ENCODE measurements around the gene PLEKHJ1.

Gene PLEKHJ1

DNA sequence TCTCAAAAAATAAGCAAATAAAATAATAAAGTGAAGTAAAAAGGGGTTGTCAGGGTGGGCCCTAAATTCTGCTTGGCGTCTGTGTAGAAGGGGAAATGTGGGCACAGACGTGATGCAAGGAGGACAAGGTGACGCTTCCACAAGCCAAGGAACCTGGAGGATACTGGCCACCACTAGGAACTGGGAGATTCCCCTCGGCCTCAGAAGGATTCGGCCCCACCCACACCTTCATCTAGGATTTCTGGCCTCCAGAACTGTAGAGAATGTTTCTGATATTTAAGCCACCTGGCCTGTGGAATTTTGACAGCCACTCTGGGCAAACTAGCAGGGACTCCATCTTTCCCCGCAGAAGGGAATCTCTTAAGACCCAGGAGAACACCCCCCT is 1.1 kb downstream of the PLEKHJ1 start:
- no peak for DNase-seq

DNA sequence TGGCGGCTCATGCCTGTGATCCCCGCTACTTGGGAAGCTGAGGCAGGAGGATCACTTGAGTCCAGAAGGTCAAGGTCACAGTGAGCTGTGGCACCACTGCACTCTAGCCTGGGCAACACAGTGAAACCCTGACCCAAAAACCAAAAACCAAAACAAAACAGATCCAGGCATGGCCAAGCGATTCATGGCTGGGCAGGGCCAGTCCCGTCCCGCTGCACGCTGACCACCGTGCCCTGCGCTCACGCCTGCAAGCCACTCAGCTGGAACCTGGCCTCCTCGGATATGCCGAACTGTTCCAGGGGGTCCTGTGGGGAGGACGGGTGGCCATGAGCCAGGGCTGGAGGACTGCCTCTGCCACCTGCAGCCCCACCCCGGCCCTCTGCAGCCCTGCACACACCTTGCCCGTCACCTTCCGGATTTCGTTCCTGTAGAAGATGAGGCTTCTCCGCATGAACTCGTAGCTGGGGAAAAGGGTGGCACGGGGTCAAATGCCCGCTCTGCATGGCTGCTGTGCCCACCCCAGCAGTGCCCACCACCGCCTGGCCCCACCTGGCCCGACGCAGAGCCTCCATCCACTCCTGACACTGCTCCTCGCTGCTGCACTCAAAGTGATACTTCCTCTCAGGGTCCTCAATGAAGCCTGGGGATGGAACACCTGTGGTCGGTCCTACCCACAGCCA is 2.4 kb downstream of the PLEKHJ1 start:
- DNase-seq = no peak

DNA sequence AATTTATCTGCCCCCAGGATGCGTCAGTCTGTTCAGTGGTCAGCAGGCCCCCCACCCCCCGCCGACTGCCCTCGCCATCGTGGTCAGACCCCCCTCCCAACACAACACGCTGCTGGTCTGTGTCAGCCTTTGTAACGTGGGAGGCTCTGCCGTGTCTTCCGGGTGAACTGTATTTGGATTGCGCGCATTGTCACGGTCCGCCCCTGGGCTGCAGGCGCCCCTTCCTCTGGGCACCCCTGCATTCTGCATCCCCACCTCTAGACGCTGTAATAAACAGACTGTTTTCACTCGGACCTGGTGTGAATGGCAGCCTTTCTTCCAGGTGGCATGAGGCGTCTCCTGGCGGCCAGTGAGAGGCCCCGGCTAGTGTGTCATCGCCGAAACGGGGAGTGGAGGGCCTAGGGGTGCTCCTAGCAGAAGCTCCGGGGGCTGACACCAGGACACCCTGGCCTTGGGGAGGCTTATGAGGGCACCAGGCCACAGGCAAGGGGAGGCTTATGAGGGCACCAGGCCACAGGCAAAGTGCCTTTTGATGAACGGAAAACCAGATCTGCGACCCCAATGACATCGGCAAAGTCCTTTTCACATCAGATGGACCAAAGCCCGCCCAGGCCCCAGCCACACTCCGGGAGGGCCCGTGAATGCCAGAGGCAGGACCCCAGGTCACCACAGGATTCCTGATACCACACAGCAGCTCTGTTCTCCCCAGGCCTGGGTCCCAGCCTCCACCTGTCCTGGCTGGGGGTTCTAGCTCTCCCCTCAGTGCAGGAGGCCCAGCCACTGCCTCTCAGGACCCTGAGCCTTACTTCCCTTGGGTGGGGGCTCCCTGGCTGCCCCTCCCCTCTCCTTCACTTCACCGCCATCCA is 3.6 kb downstream of the PLEKHJ1 start:
- DNase-seq = no peak

DNA sequence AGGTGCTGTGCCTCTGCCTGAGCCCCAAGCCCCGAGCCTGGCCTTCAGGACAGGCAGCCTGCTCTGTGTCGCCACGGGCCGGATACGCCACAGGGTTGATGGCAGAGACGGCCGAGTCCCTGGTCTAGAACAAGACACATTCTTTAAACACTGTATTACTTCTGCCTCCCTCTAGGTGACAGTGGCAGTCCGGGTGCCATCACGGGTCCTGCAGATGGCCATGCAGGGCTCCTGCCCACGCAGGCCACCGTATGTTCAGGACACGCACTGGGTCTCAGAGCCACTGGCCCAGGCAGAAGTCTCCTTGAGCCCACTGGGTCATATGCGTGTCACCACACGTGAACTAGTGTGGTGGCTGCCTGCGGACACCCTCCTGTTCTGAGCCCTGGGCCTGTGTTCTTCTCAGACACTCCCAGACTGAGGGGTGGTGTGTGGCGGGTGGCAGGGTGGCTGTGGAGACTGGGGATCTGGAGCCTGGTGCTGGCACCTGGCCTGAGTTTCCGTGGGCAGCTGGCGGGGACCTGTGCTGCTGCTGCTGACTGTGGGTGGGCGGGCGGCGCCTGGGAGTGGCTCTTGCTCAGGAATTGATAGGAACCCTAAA is 4.4 kb downstream of the PLEKHJ1 start:
- no peak for DNase-seq

- no peak for DNase-seq
Measured at GRCh38 chr19:2230807-2231533, 5.2 kb downstream of the PLEKHJ1 start.

DNA sequence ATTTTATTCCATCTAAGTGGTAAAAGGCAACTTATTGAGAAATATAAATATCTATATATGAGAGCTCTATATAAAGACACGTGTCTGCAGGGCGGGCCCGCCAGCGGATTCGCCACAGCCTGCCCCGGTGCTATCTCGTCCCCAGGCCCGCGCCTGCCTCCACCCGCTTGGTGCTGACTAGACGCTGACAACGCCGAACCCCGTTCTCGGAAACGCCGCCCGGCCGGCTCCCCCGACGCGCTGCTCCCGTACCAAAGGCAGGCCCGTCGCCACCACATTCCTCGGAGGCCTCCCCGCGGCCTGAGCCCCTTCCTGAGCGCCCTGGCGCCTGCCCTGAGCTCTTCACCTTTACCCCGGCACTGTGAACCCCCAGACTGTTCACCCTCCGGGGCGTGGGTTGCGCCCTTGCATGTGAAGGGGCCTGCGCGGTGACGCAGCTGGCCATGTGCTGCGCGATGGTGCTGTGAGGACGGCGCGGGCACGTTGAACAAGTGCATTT is 6.0 kb downstream of the PLEKHJ1 start:
- DNase-seq = no peak

DNA sequence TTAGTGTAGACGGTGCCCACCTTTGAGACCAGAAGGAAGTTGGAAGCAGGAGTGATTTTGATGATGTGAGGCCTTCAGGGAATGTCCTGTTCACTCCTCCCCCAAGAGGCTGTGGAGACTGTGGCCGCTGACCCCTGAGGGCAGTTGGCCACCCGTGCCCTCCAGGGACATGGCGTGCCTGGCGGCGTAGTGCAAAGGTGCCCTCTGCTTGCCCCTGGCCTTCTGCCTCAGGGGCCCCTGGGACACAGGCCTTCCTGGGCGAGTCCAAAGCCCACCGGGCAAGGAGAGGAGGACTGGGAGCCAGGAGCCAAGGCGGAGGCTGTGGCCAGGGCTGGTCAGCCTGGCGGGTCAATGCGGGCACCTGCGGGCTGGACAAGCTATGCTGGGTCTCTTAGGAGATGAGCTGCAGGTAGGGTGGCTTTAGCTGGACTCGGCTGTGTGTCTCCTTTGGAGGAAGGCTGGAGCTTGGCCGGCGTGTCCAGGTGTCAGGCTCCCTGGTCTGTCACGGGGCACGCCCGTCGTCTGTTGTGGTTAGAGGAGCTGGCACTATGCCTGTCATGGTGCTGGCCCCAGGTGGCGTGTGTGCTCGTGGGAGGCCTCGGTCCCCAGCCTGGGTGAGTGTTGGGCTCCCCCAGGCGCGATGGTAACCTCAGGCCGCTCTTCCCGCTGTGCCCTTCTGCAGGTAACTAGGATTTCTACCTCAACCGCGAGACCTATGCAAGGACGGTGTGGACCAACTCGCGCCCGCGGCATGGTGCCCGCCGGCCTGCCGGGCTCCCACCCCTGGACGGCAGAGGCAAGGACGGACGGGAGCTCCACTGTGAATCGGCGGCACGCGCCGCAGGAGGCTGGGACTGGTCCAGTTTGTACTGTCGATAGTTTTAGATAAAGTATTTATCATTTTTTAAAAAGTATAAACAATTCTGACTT is 6.8 kb downstream of the PLEKHJ1 start:
- DNase-seq = no peak

GRCh38 chr19:2228157-2229030 is 7.7 kb downstream of the PLEKHJ1 start:
- no peak for DNase-seq

GRCh38 chr19:2227415-2228156 is 8.5 kb downstream of the PLEKHJ1 start:
- no peak for DNase-seq

DNA sequence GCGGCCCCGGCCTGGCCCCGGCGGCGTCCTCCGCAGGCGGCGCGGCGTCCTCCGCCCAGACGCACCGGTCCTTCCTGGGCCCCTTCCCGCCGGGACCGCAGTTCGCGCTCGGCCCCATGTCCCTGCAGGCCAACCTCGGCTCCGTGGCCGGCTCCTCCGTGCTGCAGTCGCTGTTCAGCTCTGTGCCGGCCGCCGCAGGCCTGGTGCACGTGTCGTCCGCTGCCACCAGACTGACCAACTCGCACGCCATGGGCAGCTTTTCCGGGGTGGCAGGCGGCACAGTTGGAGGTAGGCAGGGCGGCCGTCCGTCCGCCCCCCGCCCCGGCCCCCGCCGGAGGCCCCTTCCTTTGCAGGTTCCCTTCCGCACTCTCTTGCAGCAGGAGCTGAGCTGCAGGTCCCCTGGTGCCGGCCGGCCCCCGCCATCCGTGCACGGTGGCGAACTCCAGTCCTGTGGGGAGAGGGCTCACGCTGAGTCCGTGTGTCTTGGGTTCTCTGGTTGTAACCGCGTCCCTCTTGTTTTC is 9.2 kb downstream of the PLEKHJ1 start:
- DNase-seq = no peak

DNA sequence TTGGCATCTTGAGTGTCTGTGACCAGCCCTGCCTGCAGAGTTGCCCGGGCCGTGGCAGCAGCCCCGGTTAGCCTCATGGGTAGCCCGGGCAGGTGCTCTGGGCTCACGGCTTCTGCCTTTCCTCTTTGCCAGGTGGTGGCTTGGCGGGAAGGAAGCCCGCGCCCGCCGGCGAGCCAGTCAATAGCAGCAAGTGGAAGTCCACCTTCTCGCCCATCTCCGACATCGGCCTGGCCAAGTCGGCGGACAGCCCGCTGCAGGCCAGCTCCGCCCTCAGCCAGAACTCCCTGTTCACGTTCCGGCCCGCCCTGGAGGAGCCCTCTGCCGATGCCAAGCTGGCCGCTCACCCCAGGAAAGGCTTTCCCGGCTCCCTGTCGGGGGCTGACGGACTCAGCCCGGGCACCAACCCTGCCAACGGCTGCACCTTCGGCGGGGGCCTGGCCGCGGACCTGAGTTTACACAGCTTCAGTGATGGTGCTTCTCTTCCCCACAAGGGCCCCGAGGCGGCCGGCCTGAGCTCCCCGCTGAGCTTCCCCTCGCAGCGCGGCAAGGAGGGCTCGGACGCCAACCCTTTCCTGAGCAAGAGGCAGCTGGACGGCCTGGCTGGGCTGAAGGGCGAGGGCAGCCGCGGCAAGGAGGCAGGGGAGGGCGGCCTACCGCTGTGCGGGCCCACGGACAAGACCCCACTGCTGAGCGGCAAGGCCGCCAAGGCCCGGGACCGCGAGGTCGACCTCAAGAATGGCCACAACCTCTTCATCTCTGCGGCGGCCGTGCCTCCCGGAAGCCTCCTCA is 9.9 kb downstream of the PLEKHJ1 start:
- no peak for DNase-seq

- DNase-seq = no peak
Measured at GRCh38 chr19:2225415-2226050, 10.6 kb downstream of the PLEKHJ1 start.

DNA sequence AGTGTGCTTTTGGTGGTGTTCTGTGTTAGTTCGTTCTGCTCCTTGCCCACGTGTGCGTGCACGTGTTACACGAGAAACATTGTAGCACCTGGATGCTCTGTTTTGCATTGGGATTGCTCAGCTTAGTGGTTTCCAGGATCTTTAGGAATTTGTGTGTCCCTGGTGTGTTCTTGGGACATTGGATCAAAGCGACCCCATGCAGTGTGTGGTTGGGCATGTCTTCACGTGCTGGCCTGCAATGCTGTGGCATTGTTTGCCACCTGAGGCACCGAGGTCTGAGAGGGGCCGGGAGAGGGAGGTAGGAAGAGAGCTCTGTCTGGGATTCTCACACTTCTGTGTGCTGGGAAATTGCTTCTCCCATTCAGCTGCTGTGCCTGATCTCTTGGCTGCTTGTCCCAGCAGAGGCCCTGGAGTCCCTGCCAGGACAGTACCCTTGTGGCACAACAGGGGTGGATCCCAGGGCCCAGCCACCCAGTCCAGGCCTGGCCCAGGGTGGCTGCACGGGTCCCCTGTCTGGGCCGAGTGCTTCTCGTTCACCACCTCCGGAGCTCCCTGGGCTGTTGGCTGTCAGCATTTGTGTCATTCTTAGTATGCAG is 11.3 kb downstream of the PLEKHJ1 start:
- no peak for DNase-seq

DNA sequence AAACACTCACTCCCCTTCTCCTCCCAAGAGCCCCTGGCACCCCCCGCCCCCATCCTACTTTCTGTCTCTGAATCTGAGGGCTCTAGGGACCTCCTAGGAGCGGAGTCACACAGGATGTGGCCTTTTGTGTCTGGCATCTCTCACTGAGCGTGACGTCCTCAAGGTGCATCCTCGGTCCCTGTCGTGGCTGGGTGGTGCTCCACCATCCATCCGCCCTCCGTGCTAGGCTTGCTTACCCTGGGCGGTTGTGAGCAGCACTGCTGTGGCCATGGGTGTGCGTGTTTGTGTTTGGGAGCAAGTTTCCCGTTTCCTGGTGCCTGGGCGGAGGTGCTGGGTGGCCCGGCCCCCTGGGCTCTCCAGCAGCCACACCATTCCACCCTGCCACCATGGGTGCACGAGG is 12.2 kb downstream of the PLEKHJ1 start:
- DNase-seq = no peak

- DNase-seq = no peak
Measured at GRCh38 chr19:2223391-2223790, 12.7 kb downstream of the PLEKHJ1 start.

DNA sequence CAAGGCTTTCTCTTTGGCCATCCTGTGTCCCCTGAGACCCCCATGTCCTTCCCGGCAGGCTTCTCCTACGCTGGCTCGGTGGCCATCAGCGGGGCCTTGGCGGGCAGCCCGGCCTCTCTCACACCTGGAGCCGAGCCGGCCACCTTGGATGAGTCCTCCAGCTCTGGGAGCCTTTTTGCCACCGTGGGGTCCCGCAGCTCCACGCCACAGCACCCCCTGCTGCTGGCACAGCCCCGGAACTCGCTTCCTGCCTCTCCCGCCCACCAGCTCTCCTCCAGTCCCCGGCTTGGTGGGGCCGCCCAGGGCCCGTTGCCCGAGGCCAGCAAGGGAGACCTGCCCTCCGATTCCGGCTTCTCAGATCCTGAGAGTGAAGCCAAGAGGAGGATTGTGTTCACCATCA is 14.2 kb downstream of the PLEKHJ1 start:
- DNase-seq = no peak

- no peak for DNase-seq
Measured at GRCh38 chr19:2221250-2221831, 14.8 kb downstream of the PLEKHJ1 start.

GRCh38 chr19:2219726-2220125 is 16.4 kb downstream of the PLEKHJ1 start:
- no peak for DNase-seq
